GM18868 (cell line): ENCODE data around the gene NCAPG2.
"Not testable (repeated sequence)": the region's sequence is repeated elsewhere in the genome, so short reads cannot be mapped to it uniquely, and the experiment has no call there.

Experiments
- ATAC-seq: cut with Tn5 transposase; IDR thresholded peaks from one replicate; pipeline ENCODE4 v1.9.1; 2021; ENCODE audit warnings: mild to moderate bottlenecking, moderate library complexity; ENCODE audit not compliant: unreplicated experiment

NCAPG2 gene

DNA sequence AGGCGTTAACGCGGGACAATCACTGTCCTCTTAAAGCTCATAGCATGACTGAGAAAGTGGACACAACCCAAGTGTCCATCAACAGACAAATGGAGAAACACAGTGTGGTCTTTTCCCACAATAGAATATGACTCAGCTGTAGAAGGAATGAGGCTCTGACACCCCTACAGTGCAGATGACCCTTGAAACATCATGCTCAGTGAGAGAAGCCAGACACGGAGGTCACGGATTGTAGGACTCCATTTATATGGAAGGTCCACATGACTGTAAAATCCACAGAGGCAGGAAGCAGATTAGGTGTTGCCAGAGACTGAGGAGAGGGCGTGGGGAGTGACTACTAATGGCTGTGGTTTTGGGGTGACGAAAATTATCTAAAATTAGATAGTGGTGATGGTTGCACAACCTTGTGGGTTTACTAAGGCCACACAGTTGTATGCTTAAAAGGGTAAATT is 6.1 kb upstream of the NCAPG2 start:
- peak; percentile 67 for ATAC-seq

DNA sequence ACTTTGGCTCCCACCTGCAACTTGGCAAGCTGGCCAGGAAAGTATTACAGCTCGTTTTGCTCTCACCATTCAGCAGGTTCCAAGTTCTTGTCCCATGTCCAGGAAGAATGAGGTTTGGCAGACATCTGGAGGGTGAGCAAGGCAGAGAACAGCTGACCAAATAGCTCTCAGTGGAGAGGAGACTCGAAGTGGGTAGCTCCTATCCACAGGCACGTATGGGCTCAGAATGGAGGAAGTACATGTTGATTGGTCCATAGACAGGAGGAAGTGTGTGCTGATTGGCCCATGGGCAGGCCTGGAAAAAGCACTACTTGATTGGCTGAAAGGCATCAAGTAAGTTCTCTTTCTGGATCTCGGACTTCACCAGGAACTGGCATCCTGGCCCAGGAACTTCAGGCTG is 3.0 kb upstream of the NCAPG2 start:
- no peak for ATAC-seq

DNA sequence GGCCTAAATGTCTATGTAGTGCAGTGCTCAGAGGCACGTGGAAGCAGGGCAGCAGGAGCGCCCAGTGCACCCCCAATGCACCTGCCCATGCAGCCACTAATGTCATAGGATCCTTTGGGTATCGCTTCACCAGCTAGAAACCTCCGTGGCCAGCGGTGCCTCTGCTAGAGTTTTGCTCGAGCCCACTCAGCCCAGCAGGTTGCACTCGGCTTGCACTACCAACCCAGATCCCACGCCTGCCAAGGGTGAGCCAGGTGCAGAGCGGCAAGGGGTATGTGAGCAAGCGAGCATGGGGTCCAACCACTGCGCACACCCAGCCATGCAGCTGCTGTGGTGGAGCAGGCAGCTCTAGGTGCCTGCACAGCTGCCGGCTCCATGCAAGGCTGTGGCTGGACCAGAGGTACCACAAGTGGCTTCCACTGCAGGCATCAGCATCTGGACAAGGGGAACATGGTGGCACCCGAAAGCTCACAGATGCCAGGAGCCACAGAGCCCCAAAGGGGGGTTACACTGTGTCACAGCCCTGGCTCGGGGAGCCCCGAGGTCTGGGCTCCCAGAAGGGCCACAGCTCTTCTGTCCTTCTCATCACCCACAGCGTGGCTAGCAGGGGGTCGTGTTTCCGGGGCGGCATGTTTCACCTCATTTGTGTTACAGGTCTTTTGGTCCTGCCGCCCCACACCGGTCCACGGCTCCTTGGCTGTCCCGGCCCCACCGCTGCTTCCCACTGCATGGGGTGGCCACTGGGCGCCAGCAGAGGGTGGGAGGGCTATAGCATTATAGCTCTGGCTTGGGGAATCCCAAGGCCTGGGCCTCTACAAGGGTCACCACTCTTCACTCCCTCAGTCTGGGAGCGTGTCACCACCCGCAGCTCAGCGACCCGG is 2.3 kb upstream of the NCAPG2 start:
- ATAC-seq: no peak

DNA sequence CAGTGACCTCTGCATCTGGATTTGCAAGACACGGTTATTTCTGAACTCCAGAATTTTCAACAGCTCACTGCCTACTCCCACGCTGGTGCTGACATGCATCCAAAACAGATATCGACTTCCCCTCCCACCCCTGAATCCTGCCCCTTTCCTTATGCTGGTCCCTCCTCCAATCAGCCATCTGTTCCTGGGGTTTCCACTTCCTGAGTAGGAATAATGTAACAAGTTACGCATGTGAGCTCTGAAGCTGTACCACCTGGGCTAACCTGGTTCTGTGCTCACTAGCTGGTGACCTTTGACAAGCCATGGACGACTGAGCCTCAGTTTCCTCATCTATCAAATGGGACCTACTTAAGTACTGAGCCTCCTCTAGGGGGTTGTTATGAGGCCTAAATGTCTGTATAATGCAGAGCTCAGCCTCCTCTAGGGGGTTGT is 1.7 kb upstream of the NCAPG2 start:
- no peak for ATAC-seq

DNA sequence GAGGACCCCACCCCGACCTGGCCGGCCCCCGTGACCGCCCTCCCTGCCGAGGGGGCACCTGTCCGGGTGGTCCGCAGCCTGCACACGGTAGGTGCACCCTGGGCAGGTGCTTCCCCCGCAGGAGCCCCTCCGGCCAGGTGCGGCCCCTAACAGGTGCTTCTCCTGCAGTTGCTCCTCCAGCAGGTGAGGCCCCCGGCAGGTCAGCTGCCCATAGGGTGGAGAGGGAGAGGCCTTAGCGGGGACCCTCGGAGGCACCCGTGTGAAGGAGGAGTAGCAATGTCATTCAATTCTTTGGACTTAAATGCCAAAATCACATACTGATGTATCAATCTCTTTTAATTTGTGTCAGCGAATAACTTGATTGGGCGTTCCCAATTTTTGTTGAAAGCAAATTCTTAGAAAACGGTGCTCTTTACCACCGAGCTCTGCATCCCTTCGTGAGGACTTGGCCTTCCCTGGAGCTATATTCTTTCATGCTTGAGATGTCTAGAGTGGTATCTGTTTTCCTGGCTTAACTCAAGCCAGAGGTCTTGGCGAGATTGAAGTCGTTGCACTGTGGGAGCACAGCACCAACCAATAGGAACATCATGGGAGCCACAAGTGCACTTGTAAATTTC is 738 bp upstream of the NCAPG2 start:
- ATAC-seq: no peak

DNA sequence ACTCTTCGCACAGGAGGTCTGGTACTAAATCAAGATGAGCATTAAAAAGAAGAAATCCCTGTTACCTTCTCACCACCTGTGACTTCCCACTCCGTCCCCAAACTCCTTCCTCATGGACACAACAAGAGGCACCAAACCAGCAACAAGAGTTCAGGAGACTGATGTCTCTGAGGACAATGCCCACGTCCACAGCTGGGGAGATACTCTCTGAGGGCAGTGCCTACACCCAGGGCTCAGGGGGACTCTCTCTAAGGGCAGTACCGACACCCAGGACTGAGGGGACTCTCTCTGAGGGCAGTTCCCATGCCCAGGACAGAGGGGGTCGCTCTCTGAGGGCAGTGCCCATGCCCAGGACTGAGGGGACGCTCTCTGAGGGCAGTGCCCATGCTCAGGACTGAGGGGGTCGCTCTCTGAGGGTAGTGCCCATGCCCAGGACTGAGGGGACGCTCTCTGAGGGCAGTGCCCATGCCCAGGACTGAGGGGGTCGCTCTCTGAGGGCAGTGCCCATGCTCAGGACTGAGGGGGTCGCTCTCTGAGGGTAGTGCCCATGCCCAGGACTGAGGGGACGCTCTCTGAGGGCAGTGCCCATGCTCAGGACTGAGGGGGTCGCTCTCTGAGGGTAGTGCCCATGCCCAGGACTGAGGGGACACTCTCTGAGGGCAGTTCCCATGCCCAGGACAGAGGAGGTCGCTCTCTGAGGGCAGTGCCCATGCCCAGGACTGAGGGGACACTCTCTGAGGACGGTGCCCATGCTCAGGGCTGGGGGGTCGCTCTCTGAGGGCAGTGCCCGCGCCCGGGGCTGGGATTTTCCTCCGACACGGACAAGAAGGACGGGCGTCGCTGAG is 703 bp downstream of the NCAPG2 start:
- ATAC-seq: not testable (repeated sequence)

DNA sequence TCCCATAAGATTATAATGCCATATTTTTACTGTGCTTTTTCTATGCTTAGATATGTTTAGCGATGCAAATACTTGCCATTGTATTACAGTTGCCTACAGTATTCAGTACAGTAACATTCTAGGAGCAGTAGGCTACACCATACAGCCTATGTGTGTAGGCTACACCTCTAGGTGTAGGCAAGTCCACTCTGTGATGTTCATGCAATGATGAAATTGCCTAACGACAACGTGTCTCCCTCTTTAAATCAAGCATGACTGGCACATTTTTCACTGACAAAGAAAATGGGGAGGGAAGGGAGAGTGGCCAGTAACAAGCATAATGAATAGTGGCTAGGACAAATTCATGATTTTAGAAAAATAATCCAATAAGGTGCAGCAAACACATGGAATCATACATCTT is 1.7 kb downstream of the NCAPG2 start:
- ATAC-seq: no peak

DNA sequence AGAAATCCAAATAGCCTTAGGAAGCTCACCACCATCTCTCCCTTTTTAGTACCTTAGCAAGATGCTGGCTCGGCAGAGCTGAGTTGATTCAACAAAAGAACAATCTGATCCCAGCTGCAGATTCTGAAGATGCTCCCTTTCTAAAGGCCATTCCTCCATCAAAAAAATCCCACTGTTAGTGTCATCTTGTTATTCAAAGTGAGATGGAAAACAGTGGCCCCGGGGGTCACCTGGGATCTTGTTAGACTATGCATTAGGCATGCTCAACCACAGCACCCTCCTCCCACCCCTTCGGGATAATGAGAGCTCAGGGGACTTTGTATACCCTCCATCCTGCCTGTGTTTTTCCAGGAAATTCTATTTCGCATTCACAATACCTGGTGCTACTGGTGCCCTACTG is 2.4 kb downstream of the NCAPG2 start:
- no peak for ATAC-seq

DNA sequence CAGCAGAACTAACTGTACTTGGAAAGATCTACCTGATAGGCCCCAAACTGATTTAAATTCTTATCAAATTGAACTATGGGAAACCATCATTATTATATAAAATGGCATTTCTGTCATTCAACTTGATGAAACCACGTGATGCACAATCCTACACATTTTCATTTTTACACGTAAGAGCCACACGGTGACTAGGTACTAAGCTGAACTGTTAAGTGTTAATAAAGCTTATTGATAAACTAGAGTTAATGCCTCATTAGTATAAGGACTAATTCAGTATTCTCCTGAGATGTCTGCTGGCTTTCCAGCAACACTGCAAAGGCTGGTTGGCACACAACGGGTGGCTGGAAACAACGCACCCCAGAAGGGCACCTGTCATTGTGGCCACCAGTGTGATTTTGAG is 4.6 kb downstream of the NCAPG2 start:
- no peak for ATAC-seq

DNA sequence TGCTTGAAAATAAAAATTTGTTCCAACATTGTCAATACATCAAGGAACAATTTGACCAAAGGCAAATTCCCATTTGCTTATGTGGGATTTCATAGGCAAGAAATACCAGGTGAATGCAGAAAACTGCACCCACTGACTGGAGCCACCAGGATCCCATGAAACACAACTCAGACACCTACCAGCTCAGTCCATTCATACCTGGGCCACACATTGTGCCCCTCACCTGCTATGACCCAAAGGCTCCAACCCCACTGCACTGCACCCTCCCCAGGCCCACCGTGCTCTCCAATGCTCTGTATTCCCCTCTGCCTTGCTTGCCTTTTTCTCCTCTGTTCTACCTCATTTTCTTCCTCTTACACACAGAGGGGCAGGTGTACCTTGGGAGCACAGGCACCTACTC is 5.3 kb downstream of the NCAPG2 start:
- no peak for ATAC-seq

DNA sequence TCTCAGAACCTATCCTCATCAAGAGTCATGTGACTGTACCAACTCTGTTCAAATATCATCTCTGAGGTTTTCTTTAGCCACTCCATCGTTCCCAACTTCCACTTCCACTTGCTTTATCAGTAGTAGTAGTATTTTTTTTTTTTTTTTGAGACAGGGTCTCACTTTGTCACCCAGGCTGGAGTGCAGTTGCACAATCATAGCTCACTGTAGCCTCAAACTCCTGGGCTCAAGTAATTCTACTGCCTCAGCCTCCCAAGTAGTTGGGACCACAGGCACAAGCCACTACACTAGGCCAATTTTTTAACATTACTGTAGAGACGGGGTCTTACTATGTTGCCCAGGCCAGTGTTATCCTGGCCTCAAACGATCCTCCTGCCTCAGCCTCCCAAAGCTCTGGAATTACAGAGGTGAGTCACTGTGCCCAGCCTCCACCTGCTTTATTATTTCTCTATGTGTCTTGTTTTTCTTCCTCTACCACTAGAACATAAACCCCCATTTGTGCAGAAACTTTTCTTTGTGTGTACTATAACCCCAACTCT is 5.9 kb downstream of the NCAPG2 start:
- no peak for ATAC-seq

DNA sequence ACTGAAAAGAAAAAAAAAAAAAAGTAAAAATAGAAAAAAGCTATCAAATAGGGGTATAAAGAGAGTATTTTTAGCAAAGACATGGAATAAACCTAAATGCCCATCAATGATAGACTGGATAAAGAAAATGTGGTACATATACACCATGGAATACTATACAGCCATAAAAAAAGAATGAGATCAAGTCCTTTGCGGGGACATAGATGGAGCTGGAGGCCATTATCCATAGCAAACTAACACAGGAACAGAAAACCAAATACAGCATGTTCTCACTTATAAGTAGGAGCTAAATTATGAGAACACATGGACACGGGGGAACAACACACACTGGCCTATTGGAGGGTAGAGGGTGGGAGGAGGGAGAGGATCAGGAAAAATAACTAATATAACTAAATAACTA is 7.0 kb downstream of the NCAPG2 start:
- ATAC-seq: not testable (repeated sequence)

DNA sequence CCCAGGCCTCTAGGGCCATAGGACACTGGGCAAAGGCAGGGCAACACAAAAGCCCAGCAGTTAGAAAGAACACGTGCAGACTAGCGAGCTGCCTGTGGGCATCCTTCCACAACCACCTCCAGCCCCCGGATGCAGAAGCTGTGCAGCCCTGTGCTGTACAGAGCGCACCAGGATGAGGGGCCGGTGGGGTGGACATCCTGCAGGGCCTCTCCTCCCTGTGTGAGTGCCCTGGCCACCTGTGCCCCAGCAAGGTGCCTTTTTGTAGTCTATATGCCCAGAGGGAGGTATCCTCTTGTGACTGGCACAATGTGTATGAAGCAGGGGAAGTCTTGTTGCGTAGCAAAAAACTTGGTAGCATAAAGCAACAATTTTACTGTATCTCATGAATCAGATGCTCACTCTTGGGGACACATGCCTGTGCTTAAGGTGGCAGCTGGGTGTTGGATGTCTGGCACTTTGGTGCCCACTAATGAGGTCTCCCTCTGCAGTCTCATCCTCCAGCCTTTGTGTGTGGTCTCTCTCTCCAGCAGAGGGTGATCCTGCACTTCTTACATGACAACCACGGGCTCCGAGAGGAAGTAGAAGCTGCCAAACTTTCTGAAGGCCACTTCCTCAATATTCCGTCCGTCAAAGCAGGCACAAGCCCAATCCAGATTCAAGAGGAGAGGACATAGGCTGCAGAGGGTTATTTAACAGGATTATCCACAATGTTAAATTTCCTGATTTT is 8.7 kb downstream of the NCAPG2 start:
- peak; percentile 95 for ATAC-seq

DNA sequence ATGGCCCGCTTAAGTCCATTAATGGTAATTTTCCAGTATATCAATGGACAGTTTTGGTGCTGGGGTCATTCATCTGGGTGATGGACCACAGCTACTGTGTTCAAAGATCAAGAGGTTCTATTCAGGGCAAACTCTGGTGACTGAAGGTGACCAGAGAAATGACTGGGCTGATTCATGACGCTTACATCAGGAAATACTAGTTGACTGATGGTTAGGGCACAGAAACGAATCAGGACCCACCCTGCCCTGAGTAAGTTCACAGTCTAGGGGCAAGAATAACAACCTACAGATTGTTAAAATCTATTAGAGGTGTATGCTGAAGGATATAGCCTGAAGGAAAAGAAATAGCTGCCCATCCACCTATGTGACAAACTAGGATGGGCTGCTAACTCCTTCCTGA is 9.5 kb downstream of the NCAPG2 start:
- no peak for ATAC-seq

DNA sequence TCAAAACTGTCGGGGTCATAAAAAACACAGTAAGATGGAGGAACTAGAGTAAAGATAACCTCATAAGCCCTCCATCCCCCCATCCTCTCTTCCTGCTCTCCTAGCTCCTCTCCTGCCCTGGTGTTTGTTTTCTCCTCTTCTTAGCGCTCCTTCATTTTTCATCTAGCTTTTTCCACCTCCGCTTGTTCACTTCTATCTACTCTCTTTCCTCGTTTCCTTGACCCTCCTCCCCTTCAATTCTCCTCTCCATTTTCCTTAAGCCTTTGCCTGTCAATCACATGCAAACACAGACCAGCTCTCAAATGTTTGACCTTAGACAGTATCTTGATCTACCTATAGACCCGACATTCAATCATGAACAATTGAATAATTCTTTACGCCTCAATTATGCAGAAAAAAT is 10.0 kb downstream of the NCAPG2 start:
- no peak for ATAC-seq

DNA sequence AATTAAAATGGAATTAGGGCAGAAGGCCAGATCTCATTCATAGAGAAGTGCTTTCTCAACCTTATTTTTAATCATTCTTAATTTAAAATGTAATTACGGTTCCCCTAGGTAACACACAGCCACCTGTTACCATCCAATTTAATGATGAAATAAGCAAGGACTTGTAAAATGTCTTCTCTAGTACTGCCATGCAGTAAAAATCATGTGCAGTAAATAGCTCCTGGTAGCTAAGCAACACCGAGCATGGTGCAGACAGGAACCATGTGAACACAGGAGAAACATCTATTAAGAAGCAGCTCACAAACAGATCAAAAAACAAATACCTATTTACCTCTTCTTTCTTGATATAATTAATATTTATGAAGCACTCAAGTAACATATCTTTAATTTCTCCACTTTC is 15.1 kb downstream of the NCAPG2 start:
- ATAC-seq: no peak

DNA sequence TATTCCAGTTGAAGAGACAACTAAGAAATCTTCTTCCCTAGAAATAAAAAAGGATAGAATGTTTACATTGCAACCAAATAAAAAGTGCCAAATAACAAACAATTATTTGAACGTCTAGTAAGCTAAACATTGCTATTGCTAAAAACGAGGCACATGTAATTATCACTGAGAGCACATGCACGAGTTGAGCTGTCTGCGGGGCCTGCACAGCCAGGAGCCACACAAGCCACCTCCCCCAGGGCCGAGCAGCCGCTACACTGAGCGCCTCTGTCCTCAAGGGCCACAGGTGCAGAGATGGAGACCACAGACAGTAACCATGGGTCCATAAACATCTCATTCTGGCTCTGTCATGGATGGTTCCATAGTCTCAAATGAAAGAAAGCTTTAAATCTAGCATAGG is 17.2 kb downstream of the NCAPG2 start:
- no peak for ATAC-seq

DNA sequence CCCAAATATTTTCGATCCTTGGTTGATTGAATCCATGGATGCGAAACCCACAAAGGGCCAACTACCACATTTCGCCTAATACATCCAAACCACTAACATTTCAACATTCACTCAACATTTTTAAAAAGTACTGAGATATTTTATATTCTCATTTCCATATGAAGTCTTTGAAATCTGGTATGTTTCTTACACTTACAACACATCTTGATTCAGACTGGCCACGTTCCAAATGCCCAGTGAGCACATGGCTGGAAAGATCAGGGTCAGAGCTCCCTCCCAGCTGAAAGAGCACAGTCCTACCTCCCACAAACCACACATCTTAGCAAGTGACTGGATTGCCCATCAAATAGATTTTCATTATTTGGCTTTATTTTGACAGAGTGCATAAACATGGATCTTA is 18.9 kb downstream of the NCAPG2 start:
- ATAC-seq: no peak

DNA sequence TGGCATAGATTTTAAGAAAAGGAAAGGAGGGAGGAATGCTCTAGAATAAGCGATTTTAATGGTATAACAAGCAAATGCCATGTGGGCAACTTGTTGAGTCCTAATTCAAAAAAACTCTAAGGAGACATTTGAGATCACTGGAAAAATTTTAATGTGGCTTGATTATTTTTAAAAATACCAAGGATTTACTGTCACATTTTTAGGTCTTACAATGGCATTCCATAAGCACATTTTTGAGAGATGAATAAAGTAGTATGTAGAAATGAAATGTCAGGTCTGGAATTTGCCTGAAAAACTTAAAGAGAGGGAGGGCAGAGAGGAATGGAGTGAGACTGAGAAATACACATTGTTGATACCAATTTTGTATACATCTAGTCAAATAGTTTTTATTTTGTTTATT is 20.3 kb downstream of the NCAPG2 start:
- ATAC-seq: no peak

DNA sequence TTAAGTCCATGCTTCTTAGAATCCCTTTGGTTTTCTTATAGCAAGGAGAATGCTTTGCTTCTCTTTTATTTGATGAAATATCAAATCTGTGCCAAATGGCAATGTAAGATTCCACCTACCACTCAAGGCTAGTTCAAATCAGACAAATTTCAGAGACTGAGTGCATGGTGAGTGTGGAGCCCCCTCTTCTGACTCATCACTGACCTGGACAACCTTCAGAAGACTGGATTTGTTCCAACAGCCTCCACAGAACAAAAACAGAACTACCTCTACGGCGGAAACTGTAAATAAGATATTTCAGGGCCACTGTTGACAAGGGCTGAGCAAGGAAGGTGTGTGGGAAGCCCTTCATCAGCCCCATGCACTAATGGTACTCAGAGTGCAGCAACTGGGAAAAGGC is 21.1 kb downstream of the NCAPG2 start:
- no peak for ATAC-seq

DNA sequence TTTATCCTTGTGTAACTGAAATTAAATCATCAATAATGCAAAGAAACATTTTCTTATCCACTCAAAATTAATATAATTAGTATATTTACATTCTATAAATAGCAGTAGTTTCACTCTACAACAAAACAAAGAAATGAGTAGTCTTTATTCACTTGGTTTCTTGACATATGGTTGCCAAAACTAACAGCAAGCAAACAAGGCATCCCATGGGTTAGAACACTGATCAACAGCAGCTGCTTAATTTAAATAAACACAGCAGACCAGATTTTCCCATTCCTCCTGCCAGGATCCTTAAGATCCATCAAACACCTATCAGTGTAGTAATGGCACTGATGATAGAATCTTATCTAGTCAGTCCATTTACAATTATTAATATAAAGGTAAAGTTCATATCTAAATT is 22.1 kb downstream of the NCAPG2 start:
- no peak for ATAC-seq
